NT2/D1 (cell line): ENCODE data around the gene KIAA0930.

Experiments used
- DNase-seq: peaks from one replicate; pipeline ENCODE4 v3.0.0-alpha.2; 2011; ENCODE audit warnings: low read depth, low spot score
- H3K27me3 ChIP-seq: 2 replicates; pipeline ENCODE4 v1.6.0; 2011; ENCODE audit warnings: mild to moderate bottlenecking; ENCODE audit not compliant: insufficient read length, insufficient read depth
- H3K36me3 ChIP-seq: 2 replicates; pipeline ENCODE4 v1.6.1; 2011; ENCODE audit warnings: mild to moderate bottlenecking, low read length, mixed read lengths; ENCODE audit not compliant: insufficient read depth, insufficient read length
- H3K4me1 ChIP-seq: 2 replicates; pipeline ENCODE4 v1.5.1; 2011; ENCODE audit not compliant: insufficient read depth, insufficient read length
- H3K4me3 ChIP-seq: 2 replicates; pipeline ENCODE4 v1.5.1; 2011; ENCODE audit warnings: low read depth; ENCODE audit not compliant: insufficient read length
- H3K9ac ChIP-seq: 2 replicates; pipeline ENCODE4 v1.6.0; 2011; ENCODE audit warnings: low read depth; ENCODE audit not compliant: insufficient read length
- H3K9me3 ChIP-seq: 2 replicates; pipeline ENCODE4 v1.5.1; 2011; ENCODE audit warnings: mild to moderate bottlenecking, low read length; ENCODE audit not compliant: insufficient read depth
- SUZ12 ChIP-seq: IDR thresholded peaks from 2 replicates; pipeline ENCODE4 v1.6.1; 2011; ENCODE audit not compliant: insufficient read length, insufficient read depth; ENCODE audit errors: extremely low read depth
- YY1 ChIP-seq: IDR thresholded peaks from 2 replicates; pipeline ENCODE4 v1.6.1; 2011; ENCODE audit not compliant: insufficient read length, insufficient read depth
- ZNF274 ChIP-seq: IDR thresholded peaks from 2 replicates; pipeline ENCODE4 v1.6.1; 2011; ENCODE audit warnings: mild to moderate bottlenecking, low read depth, low read length

The KIAA0930 gene

GRCh38 chr22:45225732-45226502 lies 14.8 kb downstream of the KIAA0930 start:
- Histone ChIP-seq H3K9ac (no peak overlapping the region), H3K27me3 (no peaks in the 10 kb centered on the region), H3K4me1 (peaks cover 20% of the 10 kb centered on the region), H3K9me3 (no peaks in the 10 kb centered on the region), H3K4me3 (no peak overlapping the region), H3K36me3 (peaks cover 2% of the 10 kb centered on the region)
- TF ChIP-seq ZNF274, result no peak
- TF ChIP-seq SUZ12, result no peak
- TF ChIP-seq YY1, result no peak
- no peak for DNase-seq

GRCh38 chr22:45224988-45225731 lies 15.5 kb downstream of the KIAA0930 start:
- H3K27me3 ChIP-seq, result no peaks in the 10 kb centered on the region
- TF ChIP-seq SUZ12, result no peak
- no peak for TF ChIP-seq ZNF274
- TF ChIP-seq YY1, result no peak
- H3K36me3 ChIP-seq, result peaks cover 2% of the 10 kb centered on the region
- no peak for DNase-seq
- H3K4me1 ChIP-seq, result peaks cover 20% of the 10 kb centered on the region
- no peaks in the 10 kb centered on the region for H3K9me3 ChIP-seq
- peak overlapping the region; percentile 21 for H3K9ac ChIP-seq
- H3K4me3 ChIP-seq, result no peak overlapping the region

GRCh38 chr22:45224331-45224730 lies 16.4 kb downstream of the KIAA0930 start:
- Histone ChIP-seq H3K9me3 (no peaks in the 10 kb centered on the region), H3K27me3 (no peaks in the 10 kb centered on the region), H3K4me3 (no peak overlapping the region), H3K36me3 (peaks cover 2% of the 10 kb centered on the region), H3K4me1 (peaks cover 20% of the 10 kb centered on the region), H3K9ac (no peak overlapping the region)
- TF ChIP-seq YY1 (no peak), ZNF274 (no peak), SUZ12 (no peak)
- DNase-seq, result no peak

- no peak for DNase-seq
- H3K4me3 ChIP-seq, result no peak overlapping the region
- no peak overlapping the region for H3K9ac ChIP-seq
- peaks cover 2% of the 10 kb centered on the region for H3K36me3 ChIP-seq
- TF ChIP-seq YY1 (no peak), SUZ12 (no peak), ZNF274 (no peak)
- no peaks in the 10 kb centered on the region for H3K9me3 ChIP-seq
- H3K27me3 ChIP-seq, result no peaks in the 10 kb centered on the region
- peaks cover 20% of the 10 kb centered on the region for H3K4me1 ChIP-seq
These were observed 17.2 kb downstream of the KIAA0930 start for GRCh38 chr22:45223304-45224117.

GRCh38 chr22:45221201-45221600 lies 19.5 kb downstream of the KIAA0930 start:
- no peak overlapping the region for H3K9ac ChIP-seq
- no peak for TF ChIP-seq YY1
- TF ChIP-seq SUZ12, result no peak
- no peak for TF ChIP-seq ZNF274
- H3K27me3 ChIP-seq, result no peaks in the 10 kb centered on the region
- peaks cover under 1% of the 10 kb centered on the region for H3K36me3 ChIP-seq
- peaks cover 10% of the 10 kb centered on the region for H3K4me1 ChIP-seq
- H3K4me3 ChIP-seq, result no peak overlapping the region
- no peak for DNase-seq
- no peaks in the 10 kb centered on the region for H3K9me3 ChIP-seq

- Histone ChIP-seq H3K4me1 (peaks cover 4% of the 10 kb centered on the region), H3K4me3 (no peak overlapping the region), H3K27me3 (no peaks in the 10 kb centered on the region), H3K9ac (no peak overlapping the region), H3K9me3 (no peaks in the 10 kb centered on the region), H3K36me3 (peaks cover 3% of the 10 kb centered on the region)
- TF ChIP-seq YY1 (no peak), ZNF274 (no peak), SUZ12 (no peak)
- no peak for DNase-seq
These were observed 21.7 kb downstream of the KIAA0930 start for GRCh38 chr22:45218976-45219375.

- Histone ChIP-seq H3K4me3 (no peak overlapping the region), H3K4me1 (peaks cover 8% of the 10 kb centered on the region), H3K9me3 (no peaks in the 10 kb centered on the region), H3K27me3 (no peaks in the 10 kb centered on the region), H3K36me3 (peaks cover 3% of the 10 kb centered on the region), H3K9ac (no peak overlapping the region)
- TF ChIP-seq YY1, result no peak
- DNase-seq, result no peak
These were observed 22.9 kb downstream of the KIAA0930 start for GRCh38 chr22:45217806-45218205.
